ENCODE data around the gene SLAMF1.
"Not testable (repeated sequence)": the region's sequence is repeated elsewhere in the genome, so short reads cannot be mapped to it uniquely, and the experiment has no call there.

Gene SLAMF1

GRCh38 chr1:160575112-160575664, 71.7 kb downstream of the SLAMF1 start:
- TF ChIP-seq CTCF (IDR thresholded peaks at IDR 0.05; ENCODE audit: low read depth, low read length, missing control alignments): no peak
- in situ Hi-C loops (cut with HindIII; ENCODE audit: low sequenced_read_pairs): no loop called here
- H3K4me3 ChIP-seq (ENCODE audit: low read depth, low read length): no peak overlapping the region
- no peak for DNase-seq (ENCODE audit: low read depth)

GRCh38 chr1:160570840-160571239, 76.0 kb downstream of the SLAMF1 start:
- no peak for TF ChIP-seq CTCF (IDR thresholded peaks at IDR 0.05; ENCODE audit: low read depth, low read length, missing control alignments)
- DNase-seq (ENCODE audit: low read depth): no peak
- in situ Hi-C loops (cut with HindIII; ENCODE audit: low sequenced_read_pairs): no loop called here
- no peak overlapping the region for H3K4me3 ChIP-seq (ENCODE audit: low read depth, low read length)

- DNase-seq (ENCODE audit: low read depth): no peak
- TF ChIP-seq CTCF (IDR thresholded peaks at IDR 0.05; ENCODE audit: low read depth, low read length, missing control alignments): no peak
- H3K4me3 ChIP-seq (ENCODE audit: low read depth, low read length): no peak overlapping the region
- in situ Hi-C loops (cut with HindIII; ENCODE audit: low sequenced_read_pairs): no loop called here
These were observed 77.0 kb downstream of the SLAMF1 start for GRCh38 chr1:160569806-160570205.

GRCh38 chr1:160567858-160568682, 78.8 kb downstream of the SLAMF1 start:
- in situ Hi-C loops (cut with HindIII; ENCODE audit: low sequenced_read_pairs): no loop called here
- DNase-seq (ENCODE audit: low read depth): no peak
- TF ChIP-seq CTCF (IDR thresholded peaks at IDR 0.05; ENCODE audit: low read depth, low read length, missing control alignments): no peak
- H3K4me3 ChIP-seq (ENCODE audit: low read depth, low read length): no peak overlapping the region

- DNase-seq (ENCODE audit: low read depth): no peak
- no peak for TF ChIP-seq CTCF (IDR thresholded peaks at IDR 0.05; ENCODE audit: low read depth, low read length, missing control alignments)
- H3K4me3 ChIP-seq (ENCODE audit: low read depth, low read length): no peak overlapping the region
- in situ Hi-C loops (cut with HindIII; ENCODE audit: low sequenced_read_pairs): no loop called here
These were observed 79.5 kb downstream of the SLAMF1 start for GRCh38 chr1:160567341-160567740.

GRCh38 chr1:160565564-160565963, 81.3 kb downstream of the SLAMF1 start:
- in situ Hi-C loops (cut with HindIII; ENCODE audit: low sequenced_read_pairs): no loop called here
- TF ChIP-seq CTCF (IDR thresholded peaks at IDR 0.05; ENCODE audit: low read depth, low read length, missing control alignments): no peak
- H3K4me3 ChIP-seq (ENCODE audit: low read depth, low read length): no peak overlapping the region
- no peak for DNase-seq (ENCODE audit: low read depth)

GRCh38 chr1:160563230-160563629, 83.6 kb downstream of the SLAMF1 start:
- in situ Hi-C loops (cut with HindIII; ENCODE audit: low sequenced_read_pairs); DNase-seq (ENCODE audit: low read depth); H3K4me3 ChIP-seq (ENCODE audit: low read depth, low read length): not testable (repeated sequence)

GRCh38 chr1:160562745-160563144, 84.1 kb downstream of the SLAMF1 start:
- H3K4me3 ChIP-seq (ENCODE audit: low read depth, low read length); in situ Hi-C loops (cut with HindIII; ENCODE audit: low sequenced_read_pairs): not testable (repeated sequence)

More at GRCh38 chr1:160562745-160563144, 84.1 kb downstream of the SLAMF1 start:
- DNase-seq (ENCODE audit: low read depth): not testable (repeated sequence)

Measured in astrocyte of the cerebellum (primary cell).